Hepatocyte (in vitro differentiated cells): ENCODE data around the gene ZNF888. TPM values are rescaled to one million over a fixed set of nuclear protein-coding genes. Genes with fewer than 3 reads are reported as not detected.
"Not testable (repeated sequence)": the region's sequence is repeated elsewhere in the genome, so short reads cannot be mapped to it uniquely, and the experiment has no call there.

Source experiments
- DNase-seq: peaks from one replicate; pipeline ENCODE4 v3.0.0-alpha.2; 2016; ENCODE audit warnings: low spot score
- H2AFZ ChIP-seq: fragments of 200-600 bp; sonication (generic); 2 replicates; pipeline ENCODE4 v1.6.0; 2016; ENCODE audit warnings: antibody characterized with exemption, mild to moderate bottlenecking
- H3K27ac ChIP-seq: fragments of 200-600 bp; sonication (generic); 2 replicates; pipeline ENCODE4 v1.5.1; 2016; ENCODE audit warnings: mild to moderate bottlenecking
- H3K27me3 ChIP-seq: fragments of 200-600 bp; sonication (generic); 2 replicates; pipeline ENCODE4 v1.6.1; 2016
- H3K36me3 ChIP-seq: fragments of 200-600 bp; sonication (generic); replicated peaks from 2 replicates; pipeline ENCODE4 v1.5.1; 2016; ENCODE audit warnings: low read depth; ENCODE audit not compliant: insufficient read depth
- H3K4me1 ChIP-seq: fragments of 200-600 bp; sonication (generic); 2 replicates; pipeline ENCODE4 v1.5.1; 2016; ENCODE audit warnings: mild to moderate bottlenecking, moderate library complexity; ENCODE audit not compliant: insufficient read depth
- H3K4me2 ChIP-seq: fragments of 200-600 bp; sonication (generic); 2 replicates; pipeline ENCODE4 v1.6.0; 2016
- H3K4me3 ChIP-seq: fragments of 200-600 bp; sonication (generic); 2 replicates; pipeline ENCODE4 v1.5.1; 2016; ENCODE audit warnings: mild to moderate bottlenecking
- H3K79me2 ChIP-seq: fragments of 200-600 bp; sonication (generic); 2 replicates; pipeline ENCODE4 v1.6.0; 2017; ENCODE audit warnings: mild to moderate bottlenecking
- H3K9me2 ChIP-seq: fragments of 200-600 bp; sonication (generic); replicated peaks from 2 replicates; pipeline ENCODE4 v1.6.0; 2017; ENCODE audit warnings: mild to moderate bottlenecking; ENCODE audit not compliant: insufficient read depth
- H3K9me3 ChIP-seq: fragments of 200-600 bp; sonication (generic); 2 replicates; pipeline ENCODE4 v1.5.1; 2016; ENCODE audit warnings: low read depth, mild to moderate bottlenecking
- H4K20me1 ChIP-seq: fragments of 200-600 bp; sonication (generic); 2 replicates; pipeline ENCODE4 v1.6.0; 2016; ENCODE audit warnings: mild to moderate bottlenecking; ENCODE audit not compliant: insufficient read depth, poor library complexity, severe bottlenecking
- CTCF ChIP-seq: fragments of 200-600 bp; sonication (generic); IDR thresholded peaks from 2 replicates; pipeline ENCODE4 v1.5.1; 2016; ENCODE audit warnings: antibody characterized with exemption, mild to moderate bottlenecking; ENCODE audit not compliant: poor library complexity
- EZH2 ChIP-seq: fragments of 200-600 bp; sonication (generic); IDR thresholded peaks from 2 replicates; pipeline ENCODE4 v1.6.1; 2016; ENCODE audit warnings: antibody characterized with exemption, mild to moderate bottlenecking, borderline replicate concordance
- EZH2phosphoT487 ChIP-seq: fragments of 200-600 bp; sonication (generic); IDR thresholded peaks from one replicate; pipeline ENCODE4 v1.6.1; 2018; ENCODE audit warnings: antibody characterized with exemption, mild to moderate bottlenecking, low read depth, moderate library complexity; ENCODE audit not compliant: unreplicated experiment, severe bottlenecking
- WGBS: methylation state at CpG from one replicate; pipeline ENCODE4 v1.1.6; 2016; ENCODE audit warnings: low lambda C conversion rate; ENCODE audit errors: missing lambda C conversion rate; 5-methylcytosine and 5-hydroxymethylcytosine counted together
- polyA plus RNA-seq: library from polyadenylated mRNA; unstranded; fragments of >200 nt; fragmentation: Nextera tagmentation; extraction: Ambion mirVana; gene quantifications from 2 replicates; pipeline ENCODE4 v1.2.1, GENCODE V29; 2016
- total RNA-seq: library from RNA; depleted of rRNA; stranded (reverse); fragments of >200 nt; gene quantifications from 2 replicates; pipeline ENCODE4 v1.2.3, GENCODE V29; 2014

ZNF888 gene
- total and polyA plus RNA-seq, 2 experiments from 2014 or later, result 4.8 to 9.3 TPM

DNA sequence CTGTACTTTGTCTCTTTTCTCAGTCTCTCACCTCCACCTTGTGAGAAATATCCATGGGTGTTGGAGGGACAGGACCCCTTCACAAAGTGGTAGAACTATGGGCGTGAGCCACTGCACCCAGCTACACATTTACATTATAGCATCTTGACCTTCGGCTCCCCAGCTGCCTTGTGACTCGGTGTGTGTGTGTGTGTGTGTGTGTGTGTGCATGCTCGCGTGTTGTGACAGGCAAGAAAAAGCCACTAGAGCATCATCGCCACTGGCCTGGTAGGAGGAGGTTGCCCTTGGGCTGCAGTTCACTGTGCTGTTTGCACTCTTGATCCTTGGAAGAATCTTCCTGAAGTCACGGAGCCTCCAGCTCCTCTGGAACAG is 13.7 kb upstream of the ZNF888 start:
- H4K20me1 ChIP-seq, result no peaks in the 10 kb centered on the region
- DNase-seq, result peak; percentile 35
- H3K27me3 ChIP-seq, result no peaks in the 10 kb centered on the region
- no peak overlapping the region for H3K4me3 ChIP-seq
- no peak overlapping the region for H2AFZ ChIP-seq
- H3K79me2 ChIP-seq, result peaks cover 66% of the 10 kb centered on the region
- no peaks in the 10 kb centered on the region for H3K9me3 ChIP-seq
- no peaks in the 10 kb centered on the region for H3K9me2 ChIP-seq
- peak overlapping the region; percentile 48 for H3K4me2 ChIP-seq
- peak overlapping the region; percentile 82 for H3K27ac ChIP-seq
- peaks cover 27% of the 10 kb centered on the region for H3K4me1 ChIP-seq
- 69% methylated on average over 7 of the region's 7 CpGs for WGBS
- TF ChIP-seq EZH2phosphoT487, result no peak
- no peak for TF ChIP-seq CTCF
- TF ChIP-seq EZH2, result no peak
- H3K36me3 ChIP-seq, result peaks cover 2% of the 10 kb centered on the region

DNA sequence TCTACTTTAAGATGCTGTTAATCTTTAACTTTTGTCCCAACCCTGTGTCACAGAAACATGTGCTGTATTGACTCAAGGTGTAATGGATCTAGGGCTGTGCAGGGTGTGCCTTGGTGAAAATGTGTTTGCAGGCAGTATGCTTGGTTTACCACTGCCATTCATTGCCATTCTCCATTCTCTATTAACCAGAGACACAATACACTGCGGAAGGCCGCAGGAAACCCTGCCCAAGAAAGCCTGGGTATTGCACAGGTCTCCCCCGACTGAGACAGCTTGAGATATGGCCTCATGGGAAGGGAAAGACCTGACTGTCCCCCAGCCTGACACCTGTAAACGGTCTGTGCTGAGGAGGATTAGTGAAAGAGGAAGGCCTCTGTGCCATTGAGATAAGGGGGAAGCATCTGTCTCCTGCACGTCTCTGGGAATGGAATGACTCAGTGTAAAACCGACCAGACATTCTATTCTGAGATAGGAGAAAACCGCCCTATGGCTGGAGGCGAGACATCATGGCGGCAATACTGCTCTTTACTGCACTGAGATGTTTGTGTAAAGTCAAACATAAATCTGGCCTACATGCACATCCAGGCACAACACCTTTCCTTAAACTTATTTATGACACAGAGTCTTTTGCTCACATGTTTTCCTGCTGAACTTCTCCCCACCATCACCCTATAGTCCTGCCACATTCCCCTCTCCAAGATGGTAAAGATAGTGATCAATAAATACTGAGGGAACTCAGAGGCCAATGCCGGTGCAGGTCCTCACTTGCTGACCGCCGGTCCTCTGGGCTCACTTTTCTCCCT is 13.1 kb upstream of the ZNF888 start:
- Histone ChIP-seq H3K4me2 (peak overlapping the region; percentile 48), H3K27me3 (no peaks in the 10 kb centered on the region), H2AFZ (no peak overlapping the region), H3K79me2 (peaks cover 68% of the 10 kb centered on the region), H3K36me3 (peaks cover 2% of the 10 kb centered on the region), H3K4me1 (peaks cover 27% of the 10 kb centered on the region), H3K4me3 (no peak overlapping the region), H3K27ac (peak overlapping the region; percentile 82), H3K9me3 (no peaks in the 10 kb centered on the region), H3K9me2 (no peaks in the 10 kb centered on the region), H4K20me1 (no peaks in the 10 kb centered on the region)
- TF ChIP-seq EZH2phosphoT487 (no peak), CTCF (no peak), EZH2 (no peak)
- WGBS, result 30% methylated on average over 12 of the region's 12 CpGs
- DNase-seq, result peak; percentile 54

GRCh38 chr19:52935434-52935833 is 12.2 kb upstream of the ZNF888 start:
- 57% methylated on average over 8 of the region's 8 CpGs for WGBS
- Histone ChIP-seq H2AFZ (no peak overlapping the region), H3K27me3 (no peaks in the 10 kb centered on the region), H4K20me1 (no peaks in the 10 kb centered on the region), H3K27ac (peak overlapping the region; percentile 82), H3K9me3 (no peaks in the 10 kb centered on the region), H3K79me2 (peaks cover 60% of the 10 kb centered on the region), H3K4me2 (peak overlapping the region; percentile 48), H3K9me2 (no peaks in the 10 kb centered on the region), H3K4me1 (peaks cover 27% of the 10 kb centered on the region), H3K36me3 (peaks cover 2% of the 10 kb centered on the region), H3K4me3 (no peak overlapping the region)
- TF ChIP-seq CTCF (no peak), EZH2phosphoT487 (no peak), EZH2 (no peak)
- DNase-seq, result peak; percentile 71

GRCh38 chr19:52924641-52925040 is 1.4 kb upstream of the ZNF888 start:
- not testable (repeated sequence) for DNase-seq, H3K9me2 ChIP-seq, H3K4me3 ChIP-seq, H2AFZ ChIP-seq, H3K9me3 ChIP-seq, H3K27me3 ChIP-seq, H4K20me1 ChIP-seq, H3K36me3 ChIP-seq
- peaks cover 12% of the 10 kb centered on the region for H3K4me1 ChIP-seq
- peak overlapping the region; percentile 99 for H3K27ac ChIP-seq
- WGBS, result 94% methylated on average over 9 of the region's 9 CpGs
- peaks cover 12% of the 10 kb centered on the region for H3K79me2 ChIP-seq
- H3K4me2 ChIP-seq, result peak overlapping the region; percentile 99
